Natural killer cell (primary cell): ENCODE data around the gene PPP1R12B. TPM values are rescaled to one million over a fixed set of nuclear protein-coding genes. Genes with fewer than 3 reads are reported as not detected.
"Not testable (repeated sequence)": the region's sequence is repeated elsewhere in the genome, so short reads cannot be mapped to it uniquely, and the experiment has no call there.

Experiments used
- ATAC-seq, 3 donors: fragments of 150-1000 bp in 2 of 3; fragments of 200-7000 bp in 1 of 3; cut with Tn5 transposase; 1 replicate in 1 of 3; 2 replicates in 2 of 3; pipeline ENCODE4 v1.10.0; 2021; ENCODE audit warnings: mild to moderate bottlenecking in 2 of 3, moderate library complexity in 2 of 3
- DNase-seq, 2 donors: peaks; one replicate each; pipeline versions ENCODE4 v3.0.0 to v3.0.0-alpha.2; 2013 to 2021; ENCODE audit warnings: mixed read lengths in 1 of 2
- H3K27ac ChIP-seq: one replicate; pipeline ENCODE4 v1.5.1; 2013; ENCODE audit warnings: mild to moderate bottlenecking, low read length
- H3K27me3 ChIP-seq: one replicate; pipeline ENCODE4 v1.6.1; 2013; ENCODE audit warnings: low read length; ENCODE audit not compliant: control insufficient read depth, insufficient read depth
- H3K36me3 ChIP-seq: one replicate; pipeline ENCODE4 v1.6.1; 2013; ENCODE audit warnings: low read length; ENCODE audit not compliant: control insufficient read depth, insufficient read depth
- H3K4me1 ChIP-seq: one replicate; pipeline ENCODE4 v1.6.1; 2013; ENCODE audit warnings: low read length; ENCODE audit not compliant: control insufficient read depth, insufficient read depth
- H3K4me3 ChIP-seq: one replicate; pipeline ENCODE4 v1.5.1; 2013; ENCODE audit warnings: low read length
- H3K9me3 ChIP-seq: one replicate; pipeline ENCODE4 v1.6.1; 2013; ENCODE audit warnings: low read length; ENCODE audit not compliant: control insufficient read depth, insufficient read depth
- H3K27ac Mint-ChIP-seq, 2 donors: one replicate each; pipeline ENCODE4 v1.8.0; 2022; ENCODE audit warnings: mild to moderate bottlenecking in 2 of 2, mixed read lengths in 2 of 2, moderate library complexity in 1 of 2
- H3K27me3 Mint-ChIP-seq, 2 donors: one replicate each; pipeline ENCODE4 v1.8.0; 2022; ENCODE audit warnings: low read depth in 2 of 2, mixed read lengths in 2 of 2
- H3K36me3 Mint-ChIP-seq: one replicate; pipeline ENCODE4 v1.8.0; 2022; ENCODE audit warnings: mixed read lengths
- H3K4me1 Mint-ChIP-seq, 2 donors: one replicate each; pipeline ENCODE4 v1.8.0; 2022; ENCODE audit warnings: mixed read lengths in 2 of 2
- H3K4me3 Mint-ChIP-seq: one replicate; pipeline ENCODE4 v1.8.0; 2022; ENCODE audit warnings: mild to moderate bottlenecking, moderate library complexity, mixed read lengths
- H3K9me3 Mint-ChIP-seq, 2 donors: one replicate each; pipeline ENCODE4 v1.8.0; 2022; ENCODE audit warnings: mixed read lengths in 2 of 2
- WGBS: methylation state at CpG from one replicate; pipeline ENCODE4 v1.1.7; 2013; ENCODE audit warnings: missing lambda C conversion rate; ENCODE audit not compliant: insufficient coverage; 5-methylcytosine and 5-hydroxymethylcytosine counted together
- intact Hi-C: fragments of 100-400 bp; cut with micrococcal nuclease; formaldehyde crosslinking; loops from one replicate; pipeline ENCODE4 v1.14.2; 2022
- total RNA-seq, 4 donors: library from RNA; stranded (reverse); fragments of 120-200 nt in 1 of 4; gene quantifications; one replicate each; pipeline versions ENCODE4 v1.2.3 to v1.2.4, GENCODE V29; 2013 to 2022
- TF ChIP-seq, protein P1 (sequence below): fragments of 200-600 bp; IDR thresholded peaks from one replicate; pipeline ENCODE4 v1.8.0; 2022; ENCODE audit warnings: antibody characterized with exemption

Gene PPP1R12B
- total RNA-seq, 3 donors from 2014 or later (not counting 1 experiment from before 2014, with no cell fraction given) = 27.8 to 47.5 (median 46.5) TPM

GRCh38 chr1:202434059-202434458 lies 85.6 kb downstream of the PPP1R12B start:
- peaks cover 21% of the 10 kb centered on the region for H3K36me3 Mint-ChIP-seq
- H3K27ac Mint-ChIP-seq = no peak overlapping the region
- Histone ChIP-seq H3K27me3 (no peaks in the 10 kb centered on the region), H3K9me3 (no peaks in the 10 kb centered on the region), H3K4me1 (no peaks in the 10 kb centered on the region), H3K4me3 (no peak overlapping the region), H3K27ac (no peak overlapping the region), H3K36me3 (peaks cover 26% of the 10 kb centered on the region)
- TF ChIP-seq, protein P1, sequence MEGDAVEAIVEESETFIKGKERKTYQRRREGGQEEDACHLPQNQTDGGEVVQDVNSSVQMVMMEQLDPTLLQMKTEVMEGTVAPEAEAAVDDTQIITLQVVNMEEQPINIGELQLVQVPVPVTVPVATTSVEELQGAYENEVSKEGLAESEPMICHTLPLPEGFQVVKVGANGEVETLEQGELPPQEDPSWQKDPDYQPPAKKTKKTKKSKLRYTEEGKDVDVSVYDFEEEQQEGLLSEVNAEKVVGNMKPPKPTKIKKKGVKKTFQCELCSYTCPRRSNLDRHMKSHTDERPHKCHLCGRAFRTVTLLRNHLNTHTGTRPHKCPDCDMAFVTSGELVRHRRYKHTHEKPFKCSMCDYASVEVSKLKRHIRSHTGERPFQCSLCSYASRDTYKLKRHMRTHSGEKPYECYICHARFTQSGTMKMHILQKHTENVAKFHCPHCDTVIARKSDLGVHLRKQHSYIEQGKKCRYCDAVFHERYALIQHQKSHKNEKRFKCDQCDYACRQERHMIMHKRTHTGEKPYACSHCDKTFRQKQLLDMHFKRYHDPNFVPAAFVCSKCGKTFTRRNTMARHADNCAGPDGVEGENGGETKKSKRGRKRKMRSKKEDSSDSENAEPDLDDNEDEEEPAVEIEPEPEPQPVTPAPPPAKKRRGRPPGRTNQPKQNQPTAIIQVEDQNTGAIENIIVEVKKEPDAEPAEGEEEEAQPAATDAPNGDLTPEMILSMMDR = no peak
- no peak for ATAC-seq
- H3K27me3 Mint-ChIP-seq = no peaks in the 10 kb centered on the region
- no peaks in the 10 kb centered on the region for H3K9me3 Mint-ChIP-seq
- no peaks in the 10 kb centered on the region for H3K4me1 Mint-ChIP-seq
- no peak for DNase-seq
- intact Hi-C loops = no loop called here
- H3K4me3 Mint-ChIP-seq = no peak overlapping the region

GRCh38 chr1:202438393-202439174 lies 90.1 kb downstream of the PPP1R12B start:
- H3K9me3 Mint-ChIP-seq = no peaks in the 10 kb centered on the region
- no peaks in the 10 kb centered on the region for H3K4me1 Mint-ChIP-seq
- H3K27ac Mint-ChIP-seq = no peak overlapping the region
- no peak overlapping the region for H3K4me3 Mint-ChIP-seq
- ATAC-seq (no peak), DNase-seq (no peak)
- Histone ChIP-seq H3K27ac (no peak overlapping the region), H3K4me1 (no peaks in the 10 kb centered on the region), H3K9me3 (no peaks in the 10 kb centered on the region), H3K36me3 (peaks cover 29% of the 10 kb centered on the region), H3K4me3 (no peak overlapping the region), H3K27me3 (no peaks in the 10 kb centered on the region)
- intact Hi-C loops = no loop called here
- H3K36me3 Mint-ChIP-seq = peaks cover 16% of the 10 kb centered on the region
- no peaks in the 10 kb centered on the region for H3K27me3 Mint-ChIP-seq
- TF ChIP-seq, protein P1 = no peak
- WGBS = 97% methylated on average over 37 of the region's 37 CpGs

DNA sequence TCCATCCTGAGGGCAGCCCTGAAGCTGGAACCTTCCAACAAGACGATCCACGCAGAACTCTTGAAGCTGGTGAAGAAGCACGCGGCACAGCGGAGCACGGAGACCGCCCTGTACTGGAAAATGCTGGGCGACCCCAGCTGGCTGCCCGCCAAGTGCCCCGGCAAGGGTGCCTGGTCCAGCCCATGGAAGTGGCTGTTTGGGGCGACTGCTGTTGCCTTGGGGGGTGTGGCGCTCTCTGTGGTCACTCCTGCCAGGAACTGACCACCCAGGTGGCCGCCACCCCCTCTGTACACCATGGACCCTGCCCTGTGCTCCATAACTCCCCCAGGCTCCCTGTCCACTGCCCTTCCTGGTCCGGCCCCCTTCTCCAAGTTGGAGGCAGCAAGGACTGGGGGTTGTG lies 90.8 kb downstream of the PPP1R12B start:
- peaks cover 10% of the 10 kb centered on the region for H3K36me3 Mint-ChIP-seq
- ATAC-seq (no peak), DNase-seq (no peak)
- Histone ChIP-seq H3K9me3 (no peaks in the 10 kb centered on the region), H3K27me3 (no peaks in the 10 kb centered on the region), H3K4me1 (no peaks in the 10 kb centered on the region), H3K36me3 (peaks cover 29% of the 10 kb centered on the region), H3K27ac (no peak overlapping the region), H3K4me3 (no peak overlapping the region)
- H3K9me3 Mint-ChIP-seq = no peaks in the 10 kb centered on the region
- intact Hi-C loops = no loop called here
- H3K4me3 Mint-ChIP-seq = no peak overlapping the region
- TF ChIP-seq, protein P1 = no peak
- no peaks in the 10 kb centered on the region for H3K4me1 Mint-ChIP-seq
- 91% methylated on average over 14 of the region's 14 CpGs for WGBS
- H3K27ac Mint-ChIP-seq = no peak overlapping the region
- no peaks in the 10 kb centered on the region for H3K27me3 Mint-ChIP-seq

DNA sequence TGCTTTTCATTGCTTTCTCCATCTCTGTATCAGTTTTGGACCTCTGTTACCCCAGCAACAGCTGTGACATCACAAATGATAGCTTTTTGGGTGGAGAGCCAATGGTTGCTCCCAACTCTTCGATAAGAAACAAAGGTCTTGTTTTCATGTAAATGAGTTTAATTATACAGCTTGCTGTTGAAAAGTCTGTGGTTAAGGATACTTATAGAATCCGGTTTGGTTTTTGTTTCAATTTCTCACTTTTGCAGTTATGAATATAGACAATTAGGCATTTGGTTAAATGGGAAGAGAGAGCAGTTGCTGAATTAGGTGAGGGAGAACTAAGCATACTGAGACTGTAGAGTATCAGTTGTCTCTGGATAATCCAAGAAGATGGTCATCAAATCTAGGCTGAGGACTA lies 99.6 kb downstream of the PPP1R12B start:
- H3K36me3 ChIP-seq, H3K4me3 ChIP-seq, ATAC-seq, H3K27me3 Mint-ChIP-seq, H3K27ac Mint-ChIP-seq, DNase-seq, H3K4me1 Mint-ChIP-seq, intact Hi-C loops, H3K9me3 ChIP-seq, H3K27ac ChIP-seq, H3K9me3 Mint-ChIP-seq, H3K27me3 ChIP-seq, H3K4me1 ChIP-seq, H3K4me3 Mint-ChIP-seq: not testable (repeated sequence)
- 42% methylated on average over 2 of the region's 2 CpGs for WGBS
- peaks cover 11% of the 10 kb centered on the region for H3K36me3 Mint-ChIP-seq

DNA sequence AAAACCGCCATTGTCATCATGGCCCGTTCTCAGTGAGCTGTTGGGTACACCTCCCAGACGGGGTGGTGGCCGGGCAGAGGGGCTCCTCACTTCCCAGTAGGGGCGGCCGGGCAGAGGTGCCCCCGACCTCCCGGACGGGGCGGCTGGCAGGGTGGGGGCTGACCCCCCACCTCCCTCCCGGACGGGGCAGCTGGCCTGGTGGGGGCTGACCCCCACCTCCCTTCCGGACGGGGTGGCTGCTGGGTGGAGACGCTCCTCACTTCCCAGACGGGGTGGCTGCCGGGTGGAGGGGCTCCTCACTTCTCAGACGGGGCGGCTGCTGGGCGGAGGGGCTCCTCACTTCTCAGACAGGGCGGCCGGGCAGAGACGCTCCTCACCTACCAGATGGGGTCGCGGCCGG lies 103.1 kb downstream of the PPP1R12B start:
- H3K27me3 ChIP-seq, H3K36me3 ChIP-seq, H3K9me3 Mint-ChIP-seq, intact Hi-C loops, H3K9me3 ChIP-seq, H3K27ac Mint-ChIP-seq, H3K27ac ChIP-seq, ATAC-seq, H3K4me3 Mint-ChIP-seq, H3K4me1 Mint-ChIP-seq, H3K27me3 Mint-ChIP-seq, H3K4me1 ChIP-seq, H3K4me3 ChIP-seq, DNase-seq: not testable (repeated sequence)
- 97% methylated on average over 24 of the region's 26 CpGs for WGBS
- H3K36me3 Mint-ChIP-seq = peaks cover 11% of the 10 kb centered on the region
